ENCODE data around the gene DOLPP1. TPM values are rescaled to one million over a fixed set of nuclear protein-coding genes. Genes with fewer than 3 reads are reported as not detected.

The DOLPP1 gene
- polyA plus RNA-seq, 1 of the 3 experiments (the other 2 are of a cell fraction) = 19.9 TPM

DNA sequence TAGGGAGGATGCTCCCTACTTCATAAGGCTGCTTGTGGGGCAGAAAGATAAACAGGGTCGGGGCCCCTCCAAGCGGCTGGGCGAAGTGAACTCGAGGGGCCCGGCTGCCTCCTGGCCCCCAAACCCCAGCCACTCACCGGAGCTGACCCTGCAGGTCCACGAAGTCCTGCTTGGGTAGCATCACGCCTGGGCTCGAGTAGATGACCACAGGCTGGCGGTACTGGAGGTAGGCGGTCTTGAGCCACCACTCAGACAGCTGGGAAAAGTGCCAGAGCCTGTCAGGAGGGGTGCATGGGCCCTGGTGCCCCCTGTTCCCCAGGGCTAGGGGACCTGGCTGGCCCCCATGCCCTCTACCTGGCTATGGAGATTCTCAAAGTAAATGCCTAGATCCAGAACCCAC lies 23.1 kb downstream of the DOLPP1 start:
- Histone ChIP-seq H3K4me1 (ENCODE audit: control insufficient read depth in 1 of 2, insufficient read depth in 2 of 2, low read depth in 1 of 2, low read length in 1 of 2) (peaks cover under 1 to 3% of the 10 kb centered on the region in 2 experiments; a peak in 2 of 4 replicates), H2AFZ (ENCODE audit: low read depth) (no peak overlapping the region), H3K27me3 (ENCODE audit: insufficient read depth) (no peaks in the 10 kb centered on the region), H3K4me3 (ENCODE audit: low read depth in 2 of 2, low read length in 1 of 2) (no peak overlapping the region), H4K20me1 (ENCODE audit: insufficient read depth) (no peaks in the 10 kb centered on the region), H3F3A (replicated peaks; ENCODE audit: insufficient read depth) (no peaks in the 10 kb centered on the region), H3K9me3 (no peaks in the 10 kb centered on the region), H3K9ac (no peak overlapping the region), H3K36me3 (replicated peaks in 1 of 2; ENCODE audit: control insufficient read depth in 1 of 2, insufficient read depth in 2 of 2, low read length in 1 of 2) (peaks cover 0 to 18% of the 10 kb centered on the region in 2 experiments), H3K27ac (ENCODE audit: low read depth in 2 of 2, low read length in 1 of 2) (no peak overlapping the region), H3K9me2 (no peaks in the 10 kb centered on the region), H3K79me2 (ENCODE audit: insufficient read depth) (peaks cover 9% of the 10 kb centered on the region; the same call in 1 of the 2 replicates), H3K4me2 (no peak overlapping the region)
- POLR2A ChIA-PET = no interaction called here
- DNase-seq = no peak
- WGBS (ENCODE audit: low lambda C conversion rate) = 83% methylated on average over 11 of the region's 11 CpGs
- no peak for TF ChIP-seq GATA2 (CRISPR knock-in tag; IDR thresholded peaks at IDR 0.05)
- TF ChIP-seq REST (IDR thresholded peaks at IDR 0.05; ENCODE audit: low read depth, low read length) = no peak
- TF ChIP-seq NRF1 (IDR thresholded peaks at IDR 0.05; ENCODE audit: low read depth, low read length) = no peak
- TF ChIP-seq TAF1 (IDR thresholded peaks at IDR 0.05; ENCODE audit: borderline replicate concordance, low read depth, low read length) = no peak
- TF ChIP-seq, protein P1, sequence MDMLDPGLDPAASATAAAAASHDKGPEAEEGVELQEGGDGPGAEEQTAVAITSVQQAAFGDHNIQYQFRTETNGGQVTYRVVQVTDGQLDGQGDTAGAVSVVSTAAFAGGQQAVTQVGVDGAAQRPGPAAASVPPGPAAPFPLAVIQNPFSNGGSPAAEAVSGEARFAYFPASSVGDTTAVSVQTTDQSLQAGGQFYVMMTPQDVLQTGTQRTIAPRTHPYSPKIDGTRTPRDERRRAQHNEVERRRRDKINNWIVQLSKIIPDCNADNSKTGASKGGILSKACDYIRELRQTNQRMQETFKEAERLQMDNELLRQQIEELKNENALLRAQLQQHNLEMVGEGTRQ (IDR thresholded peaks at IDR 0.05; ENCODE audit: borderline replicate concordance, low read depth, low read length) = no peak
- TF ChIP-seq RAD21 (IDR thresholded peaks at IDR 0.05; ENCODE audit: low read length) = no peak
- TF ChIP-seq SMC3 (IDR thresholded peaks at IDR 0.05; ENCODE audit: low read depth, low read length) = no peak
- no peak for TF ChIP-seq NFIC (IDR thresholded peaks at IDR 0.05; ENCODE audit: borderline replicate concordance)
- TF ChIP-seq FOSL2 (IDR thresholded peaks at IDR 0.05; ENCODE audit: borderline replicate concordance, low read depth) = no peak
- no peak for TF ChIP-seq ELF1 (IDR thresholded peaks at IDR 0.05)
- no peak for TF ChIP-seq MXI1 (IDR thresholded peaks at IDR 0.05; ENCODE audit: low read depth, low read length)
- no peak for TF ChIP-seq CHD2 (IDR thresholded peaks at IDR 0.05; ENCODE audit: low read length, partially characterized antibody)
- TF ChIP-seq EP300 (IDR thresholded peaks at IDR 0.05; ENCODE audit: borderline replicate concordance in 1 of 2, low read depth in 1 of 2, low read length in 1 of 2) = no peak
- TF ChIP-seq RFX5 (IDR thresholded peaks at IDR 0.05; ENCODE audit: low read length) = no peak
- CTCF ChIA-PET = interaction anchor here (1.1 to 1.6 kb wide), 3 partner anchors 9 to 28 kb away, joined by 4 to 5 read pairs (median 4); no protein-coding TSS in a partner anchor

Measured in SK-N-SH (cell line).